Measurements from ENCODE around the gene CXCL13. TPM values are rescaled to one million over a fixed set of nuclear protein-coding genes. Genes with fewer than 3 reads are reported as not detected.

Gene CXCL13
- total RNA-seq, 1 experiment from 2014 or later: not detected

GRCh38 chr4:77634132-77634785, 28.6 kb downstream of the CXCL13 start:
- no peak overlapping the region for H3K27ac ChIP-seq (ENCODE audit: low read length)
- no peaks in the 10 kb centered on the region for H3K9me3 ChIP-seq (ENCODE audit: control insufficient read depth, insufficient read depth, low read depth, low read length)
- ChIA-PET POLR2A (no interaction called here), CTCF (no interaction called here)
- DNase-seq (ENCODE audit: low read depth, low spot score): no peak
- no TSS peak for BruUV-seq (replicated peaks)
- no peak overlapping the region for H3K4me3 ChIP-seq (ENCODE audit: low read depth in 2 of 2, low read length in 2 of 2)
- no peaks in the 10 kb centered on the region for H3K36me3 ChIP-seq (ENCODE audit: control insufficient read depth, insufficient read depth, low read length)
- H3K4me1 ChIP-seq (ENCODE audit: control insufficient read depth, insufficient read depth, low read length): no peaks in the 10 kb centered on the region
- in situ Hi-C loops (cut with HindIII; ENCODE audit: low pct_unique_long_range_greater_than_20kb, low sequenced_read_pairs) (no loop called here), intact Hi-C loops (cut with micrococcal nuclease; ENCODE audit: unreplicated experiment) (no loop called here)
- no peaks in the 10 kb centered on the region for H3K27me3 ChIP-seq (ENCODE audit: control insufficient read depth, insufficient read depth, low read length)
- no peak for ATAC-seq
- TF ChIP-seq POLR2AphosphoS5 (IDR thresholded peaks at IDR 0.05; ENCODE audit: low read depth, low read length): no peak
- no peak for TF ChIP-seq SIN3A (IDR thresholded peaks at IDR 0.05; ENCODE audit: borderline replicate concordance, insufficient read depth, low read depth, low read length)
- no peak for TF ChIP-seq TCF7L2 (IDR thresholded peaks at IDR 0.05; ENCODE audit: low read depth, low read length)
- no peak for TF ChIP-seq REST (IDR thresholded peaks at IDR 0.05; ENCODE audit: insufficient read depth in 1 of 2, low read depth in 2 of 2, low read length in 1 of 2)
- TF ChIP-seq, protein P1, sequence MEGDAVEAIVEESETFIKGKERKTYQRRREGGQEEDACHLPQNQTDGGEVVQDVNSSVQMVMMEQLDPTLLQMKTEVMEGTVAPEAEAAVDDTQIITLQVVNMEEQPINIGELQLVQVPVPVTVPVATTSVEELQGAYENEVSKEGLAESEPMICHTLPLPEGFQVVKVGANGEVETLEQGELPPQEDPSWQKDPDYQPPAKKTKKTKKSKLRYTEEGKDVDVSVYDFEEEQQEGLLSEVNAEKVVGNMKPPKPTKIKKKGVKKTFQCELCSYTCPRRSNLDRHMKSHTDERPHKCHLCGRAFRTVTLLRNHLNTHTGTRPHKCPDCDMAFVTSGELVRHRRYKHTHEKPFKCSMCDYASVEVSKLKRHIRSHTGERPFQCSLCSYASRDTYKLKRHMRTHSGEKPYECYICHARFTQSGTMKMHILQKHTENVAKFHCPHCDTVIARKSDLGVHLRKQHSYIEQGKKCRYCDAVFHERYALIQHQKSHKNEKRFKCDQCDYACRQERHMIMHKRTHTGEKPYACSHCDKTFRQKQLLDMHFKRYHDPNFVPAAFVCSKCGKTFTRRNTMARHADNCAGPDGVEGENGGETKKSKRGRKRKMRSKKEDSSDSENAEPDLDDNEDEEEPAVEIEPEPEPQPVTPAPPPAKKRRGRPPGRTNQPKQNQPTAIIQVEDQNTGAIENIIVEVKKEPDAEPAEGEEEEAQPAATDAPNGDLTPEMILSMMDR (IDR thresholded peaks at IDR 0.05): no peak

DNA sequence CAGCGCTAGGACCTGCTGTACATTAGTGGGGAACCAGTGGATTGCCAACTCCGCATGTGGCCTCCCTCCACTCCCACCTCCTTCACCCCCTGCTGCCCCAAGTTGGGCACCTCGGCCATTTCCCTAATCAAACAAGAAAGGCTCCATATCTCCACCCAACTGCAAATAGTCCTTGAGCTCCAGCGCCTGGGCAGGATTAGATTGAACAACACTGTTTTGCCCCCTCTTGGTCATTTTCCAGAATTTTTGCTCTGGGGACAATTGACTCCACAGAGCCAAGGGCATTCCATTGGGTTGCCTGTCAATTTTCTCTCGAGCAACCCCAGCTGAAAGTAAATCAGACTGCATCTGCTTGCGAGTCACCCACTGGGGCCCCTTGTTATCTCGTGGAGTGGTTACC, 29.6 kb downstream of the CXCL13 start:
- ATAC-seq (no peak), DNase-seq (ENCODE audit: low read depth, low spot score) (no peak)
- ChIA-PET CTCF (no interaction called here), POLR2A (interaction anchor here (0.6 kb wide), 1 partner anchor 218 kb away, joined by 3 read pairs; no protein-coding TSS in a partner anchor)
- H3K27me3 ChIP-seq (ENCODE audit: control insufficient read depth, insufficient read depth, low read length): no peaks in the 10 kb centered on the region
- H3K4me3 ChIP-seq (ENCODE audit: low read depth in 2 of 2, low read length in 2 of 2): no peak overlapping the region
- H3K9me3 ChIP-seq (ENCODE audit: control insufficient read depth, insufficient read depth, low read depth, low read length): no peaks in the 10 kb centered on the region
- H3K36me3 ChIP-seq (ENCODE audit: control insufficient read depth, insufficient read depth, low read length): no peaks in the 10 kb centered on the region
- no peak overlapping the region for H3K27ac ChIP-seq (ENCODE audit: low read length)
- intact Hi-C loops (cut with micrococcal nuclease; ENCODE audit: unreplicated experiment): no loop called here
- TF ChIP-seq SIN3A (IDR thresholded peaks at IDR 0.05; ENCODE audit: borderline replicate concordance, insufficient read depth, low read depth, low read length) (no peak), REST (IDR thresholded peaks at IDR 0.05; ENCODE audit: insufficient read depth in 1 of 2, low read depth in 2 of 2, low read length in 1 of 2) (no peak), TCF7L2 (IDR thresholded peaks at IDR 0.05; ENCODE audit: low read depth, low read length) (no peak), POLR2AphosphoS5 (IDR thresholded peaks at IDR 0.05; ENCODE audit: low read depth, low read length) (no peak)
- TF ChIP-seq, protein P1 (IDR thresholded peaks at IDR 0.05): no peak
- H3K4me1 ChIP-seq (ENCODE audit: control insufficient read depth, insufficient read depth, low read length): no peaks in the 10 kb centered on the region
- no TSS peak for BruUV-seq (replicated peaks)
- in situ Hi-C loops (cut with HindIII; ENCODE audit: low pct_unique_long_range_greater_than_20kb, low sequenced_read_pairs): no loop called here

Data from Panc1 (cell line).